GM23338 (cell line): ENCODE measurements around the gene ENTPD8. TPM values are rescaled to one million over a fixed set of nuclear protein-coding genes. Genes with fewer than 3 reads are reported as not detected.
"Not testable (repeated sequence)": the region's sequence is repeated elsewhere in the genome, so short reads cannot be mapped to it uniquely, and the experiment has no call there.

Experiments
- ATAC-seq: fragments of 200-7000 bp; cut with Tn5 transposase; 3 replicates; pipeline ENCODE4 v1.9.1; 2020
- DNase-seq: peaks from one replicate; pipeline ENCODE4 v3.0.0-alpha.2; 2015; ENCODE audit warnings: low spot score
- H2AFZ ChIP-seq: fragments of 200-600 bp; sonication (generic); 2 replicates; pipeline ENCODE4 v1.8.0; 2016; ENCODE audit warnings: antibody characterized with exemption, mild to moderate bottlenecking, moderate library complexity
- H3F3A ChIP-seq: fragments of 200-600 bp; sonication (generic); replicated peaks from 2 replicates; pipeline ENCODE4 v1.8.0; 2017; ENCODE audit warnings: antibody characterized with exemption, mixed run types, low read depth
- H3K27ac ChIP-seq: fragments of 200-600 bp; sonication (generic); 2 replicates; pipeline ENCODE4 v1.6.1; 2016; ENCODE audit warnings: low read depth
- H3K27me3 ChIP-seq: fragments of 200-600 bp; sonication (generic); 2 replicates; pipeline ENCODE4 v1.8.0; 2016; ENCODE audit warnings: mild to moderate bottlenecking, mixed run types, moderate library complexity; ENCODE audit not compliant: insufficient read depth
- H3K36me3 ChIP-seq: fragments of 200-600 bp; sonication (generic); 2 replicates; pipeline ENCODE4 v1.8.0; 2016; ENCODE audit warnings: mild to moderate bottlenecking; ENCODE audit not compliant: insufficient read depth
- H3K4me1 ChIP-seq: fragments of 200-600 bp; sonication (generic); 2 replicates; pipeline ENCODE4 v1.8.0; 2016; ENCODE audit warnings: mild to moderate bottlenecking, moderate library complexity; ENCODE audit not compliant: insufficient read depth
- H3K4me2 ChIP-seq: fragments of 200-600 bp; sonication (generic); 2 replicates; pipeline ENCODE4 v1.7.1; 2017; ENCODE audit warnings: mixed run types
- H3K4me3 ChIP-seq: fragments of 200-600 bp; sonication (generic); 2 replicates; pipeline ENCODE4 v1.6.1; 2016; ENCODE audit warnings: mixed run types
- H3K79me2 ChIP-seq: fragments of 200-600 bp; sonication (generic); replicated peaks from 2 replicates; pipeline ENCODE4 v1.8.0; 2017; ENCODE audit warnings: mild to moderate bottlenecking; ENCODE audit not compliant: insufficient read depth
- H3K9me2 ChIP-seq: fragments of 200-600 bp; sonication (generic); 2 replicates; pipeline ENCODE4 v1.8.0; 2017; ENCODE audit not compliant: insufficient read depth
- H4K20me1 ChIP-seq: fragments of 200-600 bp; sonication (generic); replicated peaks from 2 replicates; pipeline ENCODE4 v1.8.0; 2017; ENCODE audit warnings: mild to moderate bottlenecking; ENCODE audit not compliant: insufficient read depth
- H3K27ac Mint-ChIP-seq: 2 replicates; pipeline ENCODE4 v1.8.0; 2020; ENCODE audit warnings: inconsistent platforms, mild to moderate bottlenecking, moderate library complexity, mixed read lengths
- H3K27me3 Mint-ChIP-seq: 3 replicates; pipeline ENCODE4 v1.8.0; 2022; ENCODE audit warnings: low read depth, mild to moderate bottlenecking, moderate library complexity, mixed read lengths, inconsistent platforms; ENCODE audit not compliant: insufficient read depth, poor library complexity
- H3K36me3 Mint-ChIP-seq: 3 replicates; pipeline ENCODE4 v1.8.0; 2021; ENCODE audit warnings: low read depth, mild to moderate bottlenecking, inconsistent platforms, moderate library complexity, mixed read lengths
- H3K4me1 Mint-ChIP-seq: 3 replicates; pipeline ENCODE4 v1.8.0; 2020; ENCODE audit warnings: mild to moderate bottlenecking, inconsistent platforms, mixed read lengths
- H3K4me3 Mint-ChIP-seq: 3 replicates; pipeline ENCODE4 v1.8.0; 2021; ENCODE audit warnings: moderate library complexity, mild to moderate bottlenecking, inconsistent platforms, mixed read lengths
- H3K9me3 Mint-ChIP-seq: 3 replicates; pipeline ENCODE4 v1.8.0; 2020; ENCODE audit warnings: moderate library complexity, mild to moderate bottlenecking, inconsistent platforms, mixed read lengths
- CREB1 ChIP-seq: fragments of 250-450 bp; sonication (Bioruptor Pico); IDR thresholded peaks from 2 replicates; pipeline ENCODE4 v1.5.0; 2020; ENCODE audit warnings: low read depth, mild to moderate bottlenecking, moderate library complexity
- CTCF ChIP-seq, 2 experiments: fragments of 200-600 bp in 1 of 2; sonication (generic) in 1 of 2; conservative IDR thresholded peaks; 2 replicates each; pipeline versions ENCODE4 v1.5.1 to v1.6.1; 2016 to 2017; ENCODE audit warnings: antibody characterized with exemption in 2 of 2, low read depth in 2 of 2, mild to moderate bottlenecking in 2 of 2, moderate library complexity in 1 of 2
- EZH2 ChIP-seq: fragments of 200-600 bp; sonication (generic); IDR thresholded peaks from one replicate; pipeline ENCODE4 v1.8.0; 2017; ENCODE audit warnings: antibody characterized with exemption, mild to moderate bottlenecking, low read depth; ENCODE audit not compliant: unreplicated experiment
- EZH2phosphoT487 ChIP-seq: fragments of 200-600 bp; sonication (generic); IDR thresholded peaks from one replicate; pipeline ENCODE4 v1.8.1; 2018; ENCODE audit warnings: antibody characterized with exemption; ENCODE audit not compliant: unreplicated experiment
- JUNB ChIP-seq: IDR thresholded peaks from one replicate; pipeline ENCODE4 v1.6.1; 2016; ENCODE audit warnings: antibody characterized with exemption; ENCODE audit not compliant: unreplicated experiment
- POLR2AphosphoS5 ChIP-seq: IDR thresholded peaks from 2 replicates; pipeline ENCODE4 v1.6.1; 2016; ENCODE audit warnings: antibody characterized with exemption, low read depth
- STAT1 ChIP-seq: IDR thresholded peaks from one replicate; pipeline ENCODE4 v1.6.1; 2016; ENCODE audit warnings: antibody characterized with exemption; ENCODE audit not compliant: unreplicated experiment
- ZNF114 ChIP-seq: fragments of 250-450 bp; sonication (Bioruptor Pico); IDR thresholded peaks from 2 replicates; pipeline ENCODE4 v1.5.0; 2020; ENCODE audit warnings: mild to moderate bottlenecking, moderate library complexity
- ZNF331 ChIP-seq: fragments of 250-450 bp; sonication (Bioruptor Pico); IDR thresholded peaks from 2 replicates; pipeline ENCODE4 v1.5.0; 2020; ENCODE audit warnings: low read depth, mild to moderate bottlenecking, moderate library complexity
- polyA plus RNA-seq: library from polyadenylated mRNA; unstranded; fragments of >200 nt; fragmentation: Nextera tagmentation; extraction: Ambion mirVana; gene quantifications from 2 replicates; pipeline ENCODE4 v1.2.1, GENCODE V29; 2016
- total RNA-seq: library from RNA; depleted of rRNA; stranded (reverse); fragments of >200 nt; shearing (Covaris generic); gene quantifications from 2 replicates; pipeline ENCODE4 v1.2.3, GENCODE V29; 2014
- TF ChIP-seq, protein P1 (sequence below): IDR thresholded peaks from one replicate; pipeline ENCODE4 v1.6.1; 2018; ENCODE audit warnings: antibody characterized with exemption; ENCODE audit not compliant: unreplicated experiment
- TF ChIP-seq, protein P2 (sequence below): IDR thresholded peaks from 2 replicates; pipeline ENCODE4 v1.6.1; 2016; ENCODE audit warnings: antibody characterized with exemption

ENTPD8 gene
- total and polyA plus RNA-seq, 2 experiments from 2014 or later: 0.42 to 0.89 TPM

DNA sequence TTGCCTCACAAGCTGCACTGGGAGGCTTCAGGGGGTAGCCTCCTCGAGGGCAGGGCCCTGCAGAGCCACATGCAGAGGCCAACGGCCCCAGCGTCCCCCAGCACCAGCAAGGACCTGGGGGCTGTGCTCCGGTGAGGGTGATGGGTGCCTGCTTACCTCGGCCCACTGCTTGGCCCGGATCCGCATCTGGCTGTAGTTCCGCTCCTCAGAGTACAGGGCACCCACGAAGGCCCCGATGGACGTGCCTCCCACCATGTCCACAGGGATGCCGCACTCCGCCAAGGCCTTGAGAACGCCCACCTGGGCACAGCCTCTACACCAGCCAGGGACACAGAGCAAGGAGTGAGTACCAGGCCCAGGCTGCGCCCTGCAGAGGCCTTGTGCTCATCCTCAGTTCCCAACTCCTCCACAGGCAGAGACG lies 26.0 kb upstream of the ENTPD8 start (continued):
- TF ChIP-seq, protein P1, sequence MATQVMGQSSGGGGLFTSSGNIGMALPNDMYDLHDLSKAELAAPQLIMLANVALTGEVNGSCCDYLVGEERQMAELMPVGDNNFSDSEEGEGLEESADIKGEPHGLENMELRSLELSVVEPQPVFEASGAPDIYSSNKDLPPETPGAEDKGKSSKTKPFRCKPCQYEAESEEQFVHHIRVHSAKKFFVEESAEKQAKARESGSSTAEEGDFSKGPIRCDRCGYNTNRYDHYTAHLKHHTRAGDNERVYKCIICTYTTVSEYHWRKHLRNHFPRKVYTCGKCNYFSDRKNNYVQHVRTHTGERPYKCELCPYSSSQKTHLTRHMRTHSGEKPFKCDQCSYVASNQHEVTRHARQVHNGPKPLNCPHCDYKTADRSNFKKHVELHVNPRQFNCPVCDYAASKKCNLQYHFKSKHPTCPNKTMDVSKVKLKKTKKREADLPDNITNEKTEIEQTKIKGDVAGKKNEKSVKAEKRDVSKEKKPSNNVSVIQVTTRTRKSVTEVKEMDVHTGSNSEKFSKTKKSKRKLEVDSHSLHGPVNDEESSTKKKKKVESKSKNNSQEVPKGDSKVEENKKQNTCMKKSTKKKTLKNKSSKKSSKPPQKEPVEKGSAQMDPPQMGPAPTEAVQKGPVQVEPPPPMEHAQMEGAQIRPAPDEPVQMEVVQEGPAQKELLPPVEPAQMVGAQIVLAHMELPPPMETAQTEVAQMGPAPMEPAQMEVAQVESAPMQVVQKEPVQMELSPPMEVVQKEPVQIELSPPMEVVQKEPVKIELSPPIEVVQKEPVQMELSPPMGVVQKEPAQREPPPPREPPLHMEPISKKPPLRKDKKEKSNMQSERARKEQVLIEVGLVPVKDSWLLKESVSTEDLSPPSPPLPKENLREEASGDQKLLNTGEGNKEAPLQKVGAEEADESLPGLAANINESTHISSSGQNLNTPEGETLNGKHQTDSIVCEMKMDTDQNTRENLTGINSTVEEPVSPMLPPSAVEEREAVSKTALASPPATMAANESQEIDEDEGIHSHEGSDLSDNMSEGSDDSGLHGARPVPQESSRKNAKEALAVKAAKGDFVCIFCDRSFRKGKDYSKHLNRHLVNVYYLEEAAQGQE: no peak
- no peak for TF ChIP-seq EZH2phosphoT487

GRCh38 chr9:137466389-137467085 lies 25.4 kb upstream of the ENTPD8 start:
- H3K9me3 Mint-ChIP-seq, H3K36me3 Mint-ChIP-seq, H3K27ac Mint-ChIP-seq: not testable (repeated sequence)

GRCh38 chr9:137465720-137466388 lies 24.7 kb upstream of the ENTPD8 start:
- Histone ChIP-seq H3K4me3 (no peak overlapping the region), H3K9me2 (no peaks in the 10 kb centered on the region), H2AFZ (no peak overlapping the region), H3K4me2 (no peak overlapping the region), H3K27me3 (no peaks in the 10 kb centered on the region), H4K20me1 (no peaks in the 10 kb centered on the region), H3F3A (no peaks in the 10 kb centered on the region), H3K27ac (no peak overlapping the region), H3K36me3 (no peaks in the 10 kb centered on the region), H3K79me2 (no peaks in the 10 kb centered on the region), H3K4me1 (no peaks in the 10 kb centered on the region)
- H3K27ac Mint-ChIP-seq: no peak overlapping the region
- no peaks in the 10 kb centered on the region; the same call in 2 of the 3 replicates for H3K9me3 Mint-ChIP-seq
- peaks cover 10% of the 10 kb centered on the region for H3K27me3 Mint-ChIP-seq
- no peaks in the 10 kb centered on the region; the same call in 2 of the 3 replicates for H3K36me3 Mint-ChIP-seq
- DNase-seq (no peak), ATAC-seq (no peak)
- H3K4me1 Mint-ChIP-seq: no peaks in the 10 kb centered on the region
- H3K4me3 Mint-ChIP-seq: no peak overlapping the region
- no peak for TF ChIP-seq POLR2AphosphoS5
- TF ChIP-seq JUNB: no peak
- TF ChIP-seq CREB1: no peak
- TF ChIP-seq, protein P2, sequence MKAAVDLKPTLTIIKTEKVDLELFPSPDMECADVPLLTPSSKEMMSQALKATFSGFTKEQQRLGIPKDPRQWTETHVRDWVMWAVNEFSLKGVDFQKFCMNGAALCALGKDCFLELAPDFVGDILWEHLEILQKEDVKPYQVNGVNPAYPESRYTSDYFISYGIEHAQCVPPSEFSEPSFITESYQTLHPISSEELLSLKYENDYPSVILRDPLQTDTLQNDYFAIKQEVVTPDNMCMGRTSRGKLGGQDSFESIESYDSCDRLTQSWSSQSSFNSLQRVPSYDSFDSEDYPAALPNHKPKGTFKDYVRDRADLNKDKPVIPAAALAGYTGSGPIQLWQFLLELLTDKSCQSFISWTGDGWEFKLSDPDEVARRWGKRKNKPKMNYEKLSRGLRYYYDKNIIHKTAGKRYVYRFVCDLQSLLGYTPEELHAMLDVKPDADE: no peak
- no peak for TF ChIP-seq STAT1
- no peak for TF ChIP-seq EZH2phosphoT487
- TF ChIP-seq, protein P1: no peak
- TF ChIP-seq ZNF331: no peak
- no peak for TF ChIP-seq CTCF (conservative IDR thresholded peaks at IDR 0.05; ENCODE audit: low read depth in 2 of 2)
- no peak for TF ChIP-seq ZNF114 (CRISPR knock-in tag)
- no peak for TF ChIP-seq EZH2

More at GRCh38 chr9:137466389-137467085, 25.4 kb upstream of the ENTPD8 start:
- not testable (repeated sequence) for H3K4me2 ChIP-seq, H3K27me3 ChIP-seq, H3K36me3 ChIP-seq, H3K27ac ChIP-seq, H3K4me1 Mint-ChIP-seq, H4K20me1 ChIP-seq, H3K4me1 ChIP-seq, H3K27me3 Mint-ChIP-seq, H3K79me2 ChIP-seq, H3F3A ChIP-seq, ATAC-seq, H3K9me2 ChIP-seq, DNase-seq, H3K4me3 Mint-ChIP-seq, H3K4me3 ChIP-seq, H2AFZ ChIP-seq
